Panc1 (cell line): Measurements from ENCODE around the gene LZTFL1.

Experiments used
- POLR2AphosphoS5 ChIP-seq: IDR thresholded peaks from 2 replicates; pipeline ENCODE4 v1.6.1; 2012; ENCODE audit warnings: mild to moderate bottlenecking, low read depth, low read length, moderate library complexity
- TCF7L2 ChIP-seq: IDR thresholded peaks from 2 replicates; pipeline ENCODE4 v1.6.1; 2011; ENCODE audit warnings: mild to moderate bottlenecking, low read depth, low read length, inconsistent platforms
- TF ChIP-seq, protein P1 (sequence below): fragments of 450-650 bp; IDR thresholded peaks from 2 replicates; pipeline ENCODE4 v1.5.1; 2017; ENCODE audit warnings: mild to moderate bottlenecking
- TF ChIP-seq, protein P2 (sequence below), 2 experiments: IDR thresholded peaks; 2 replicates each; pipeline ENCODE4 v1.6.1; 2011 to 2012; ENCODE audit warnings: low read depth in 2 of 2, control low read depth in 1 of 2, low read length in 1 of 2, mild to moderate bottlenecking in 1 of 2, moderate library complexity in 1 of 2; ENCODE audit not compliant: insufficient read depth in 1 of 2

DNA sequence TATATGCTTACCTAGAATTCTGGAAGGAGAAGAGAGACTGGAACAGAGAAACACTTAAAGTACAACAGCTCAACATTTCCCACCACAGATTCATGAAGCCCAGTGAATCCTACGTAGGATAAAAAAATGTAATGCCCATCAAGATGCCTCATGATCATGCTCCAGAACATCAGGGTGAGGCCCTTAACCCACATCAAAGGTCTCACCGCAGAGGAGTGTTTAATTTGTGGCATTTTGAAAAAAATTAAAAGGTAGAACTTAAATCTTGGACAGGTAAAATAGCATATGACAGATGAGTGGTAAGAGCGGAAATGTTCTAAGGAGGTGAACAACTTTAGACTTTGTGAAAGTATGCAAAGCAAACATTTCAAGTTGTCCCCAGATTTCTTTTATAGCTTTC, 35.8 kb downstream of the LZTFL1 start:
- TF ChIP-seq, protein P1, sequence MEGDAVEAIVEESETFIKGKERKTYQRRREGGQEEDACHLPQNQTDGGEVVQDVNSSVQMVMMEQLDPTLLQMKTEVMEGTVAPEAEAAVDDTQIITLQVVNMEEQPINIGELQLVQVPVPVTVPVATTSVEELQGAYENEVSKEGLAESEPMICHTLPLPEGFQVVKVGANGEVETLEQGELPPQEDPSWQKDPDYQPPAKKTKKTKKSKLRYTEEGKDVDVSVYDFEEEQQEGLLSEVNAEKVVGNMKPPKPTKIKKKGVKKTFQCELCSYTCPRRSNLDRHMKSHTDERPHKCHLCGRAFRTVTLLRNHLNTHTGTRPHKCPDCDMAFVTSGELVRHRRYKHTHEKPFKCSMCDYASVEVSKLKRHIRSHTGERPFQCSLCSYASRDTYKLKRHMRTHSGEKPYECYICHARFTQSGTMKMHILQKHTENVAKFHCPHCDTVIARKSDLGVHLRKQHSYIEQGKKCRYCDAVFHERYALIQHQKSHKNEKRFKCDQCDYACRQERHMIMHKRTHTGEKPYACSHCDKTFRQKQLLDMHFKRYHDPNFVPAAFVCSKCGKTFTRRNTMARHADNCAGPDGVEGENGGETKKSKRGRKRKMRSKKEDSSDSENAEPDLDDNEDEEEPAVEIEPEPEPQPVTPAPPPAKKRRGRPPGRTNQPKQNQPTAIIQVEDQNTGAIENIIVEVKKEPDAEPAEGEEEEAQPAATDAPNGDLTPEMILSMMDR, result no peak
- TF ChIP-seq POLR2AphosphoS5, result no peak
- TF ChIP-seq, protein P2, sequence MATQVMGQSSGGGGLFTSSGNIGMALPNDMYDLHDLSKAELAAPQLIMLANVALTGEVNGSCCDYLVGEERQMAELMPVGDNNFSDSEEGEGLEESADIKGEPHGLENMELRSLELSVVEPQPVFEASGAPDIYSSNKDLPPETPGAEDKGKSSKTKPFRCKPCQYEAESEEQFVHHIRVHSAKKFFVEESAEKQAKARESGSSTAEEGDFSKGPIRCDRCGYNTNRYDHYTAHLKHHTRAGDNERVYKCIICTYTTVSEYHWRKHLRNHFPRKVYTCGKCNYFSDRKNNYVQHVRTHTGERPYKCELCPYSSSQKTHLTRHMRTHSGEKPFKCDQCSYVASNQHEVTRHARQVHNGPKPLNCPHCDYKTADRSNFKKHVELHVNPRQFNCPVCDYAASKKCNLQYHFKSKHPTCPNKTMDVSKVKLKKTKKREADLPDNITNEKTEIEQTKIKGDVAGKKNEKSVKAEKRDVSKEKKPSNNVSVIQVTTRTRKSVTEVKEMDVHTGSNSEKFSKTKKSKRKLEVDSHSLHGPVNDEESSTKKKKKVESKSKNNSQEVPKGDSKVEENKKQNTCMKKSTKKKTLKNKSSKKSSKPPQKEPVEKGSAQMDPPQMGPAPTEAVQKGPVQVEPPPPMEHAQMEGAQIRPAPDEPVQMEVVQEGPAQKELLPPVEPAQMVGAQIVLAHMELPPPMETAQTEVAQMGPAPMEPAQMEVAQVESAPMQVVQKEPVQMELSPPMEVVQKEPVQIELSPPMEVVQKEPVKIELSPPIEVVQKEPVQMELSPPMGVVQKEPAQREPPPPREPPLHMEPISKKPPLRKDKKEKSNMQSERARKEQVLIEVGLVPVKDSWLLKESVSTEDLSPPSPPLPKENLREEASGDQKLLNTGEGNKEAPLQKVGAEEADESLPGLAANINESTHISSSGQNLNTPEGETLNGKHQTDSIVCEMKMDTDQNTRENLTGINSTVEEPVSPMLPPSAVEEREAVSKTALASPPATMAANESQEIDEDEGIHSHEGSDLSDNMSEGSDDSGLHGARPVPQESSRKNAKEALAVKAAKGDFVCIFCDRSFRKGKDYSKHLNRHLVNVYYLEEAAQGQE (IDR thresholded peaks at IDR 0.05; ENCODE audit: insufficient read depth in 1 of 2, low read depth in 2 of 2, low read length in 1 of 2), result no peak
- TF ChIP-seq TCF7L2, result no peak
